H9 (cell line): ENCODE data around the gene CAPN9. TPM values are rescaled to one million over a fixed set of nuclear protein-coding genes. Genes with fewer than 3 reads are reported as not detected.

Experiments
- DNase-seq: peaks from one replicate; pipeline ENCODE4 v3.0.0-alpha.2; 2017
- H2AFZ ChIP-seq: one replicate; pipeline ENCODE4 v1.6.1; 2013; ENCODE audit warnings: mild to moderate bottlenecking, low read length, control low read depth, moderate library complexity
- H2AK5ac ChIP-seq: 2 replicates; pipeline ENCODE4 v1.6.1; 2013; ENCODE audit warnings: low read length, control low read depth, mixed read lengths; ENCODE audit not compliant: insufficient read length
- H2BK120ac ChIP-seq: one replicate; pipeline ENCODE4 v1.6.1; 2013; ENCODE audit warnings: low read depth, mild to moderate bottlenecking, low read length, control low read depth, inconsistent platforms; ENCODE audit not compliant: poor library complexity, severe bottlenecking
- H2BK12ac ChIP-seq: 2 replicates; pipeline ENCODE4 v1.6.1; 2013; ENCODE audit warnings: low read length, control low read depth, mixed read lengths, low read depth; ENCODE audit not compliant: insufficient read length
- H2BK15ac ChIP-seq: 2 replicates; pipeline ENCODE4 v1.6.1; 2013; ENCODE audit warnings: low read depth, low read length, control low read depth
- H2BK20ac ChIP-seq: one replicate; pipeline ENCODE4 v1.6.1; 2013; ENCODE audit warnings: low read depth, mild to moderate bottlenecking, low read length, control low read depth, inconsistent platforms; ENCODE audit not compliant: poor library complexity, severe bottlenecking
- H2BK5ac ChIP-seq: 2 replicates; pipeline ENCODE4 v1.6.1; 2013; ENCODE audit warnings: low read length, control low read depth, mixed read lengths; ENCODE audit not compliant: insufficient read length
- H3K14ac ChIP-seq: 2 replicates; pipeline ENCODE4 v1.6.1; 2013; ENCODE audit warnings: low read length, control low read depth; ENCODE audit not compliant: insufficient read depth
- H3K18ac ChIP-seq: 2 replicates; pipeline ENCODE4 v1.6.1; 2013; ENCODE audit warnings: low read depth, mild to moderate bottlenecking, mixed read lengths, low read length, control low read depth; ENCODE audit not compliant: insufficient read length
- H3K23ac ChIP-seq: 2 replicates; pipeline ENCODE4 v1.6.1; 2013; ENCODE audit warnings: low read length, control low read depth, mixed read lengths, low read depth; ENCODE audit not compliant: insufficient read length
- H3K23me2 ChIP-seq: 2 replicates; pipeline ENCODE4 v1.6.1; 2013; ENCODE audit warnings: low read depth, mild to moderate bottlenecking, mixed read lengths, low read length, control low read depth; ENCODE audit not compliant: insufficient read length, poor library complexity, severe bottlenecking
- H3K27ac ChIP-seq: 2 replicates; pipeline ENCODE4 v1.5.1; 2013; ENCODE audit warnings: low read length, control low read depth, mixed read lengths, low read depth; ENCODE audit not compliant: insufficient read length
- H3K27me3 ChIP-seq: 2 replicates; pipeline ENCODE4 v1.6.1; 2013; ENCODE audit warnings: low read length, control low read depth, inconsistent platforms; ENCODE audit not compliant: insufficient read depth
- H3K4ac ChIP-seq: 2 replicates; pipeline ENCODE4 v1.6.1; 2013; ENCODE audit warnings: low read depth, mild to moderate bottlenecking, control low read depth, inconsistent platforms, low read length, moderate library complexity
- H3K4me1 ChIP-seq: 2 replicates; pipeline ENCODE4 v1.6.1; 2013; ENCODE audit warnings: low read length, control low read depth, inconsistent platforms; ENCODE audit not compliant: insufficient read depth
- H3K4me2 ChIP-seq: 2 replicates; pipeline ENCODE4 v1.6.1; 2013; ENCODE audit warnings: low read length, control low read depth, mixed read lengths; ENCODE audit not compliant: insufficient read length, insufficient read depth
- H3K56ac ChIP-seq: 2 replicates; pipeline ENCODE4 v1.6.1; 2013; ENCODE audit warnings: low read depth, mild to moderate bottlenecking, mixed read lengths, low read length, control low read depth; ENCODE audit not compliant: insufficient read length
- H3K79me1 ChIP-seq: 2 replicates; pipeline ENCODE4 v1.6.1; 2013; ENCODE audit warnings: low read depth, mild to moderate bottlenecking, moderate library complexity, low read length, control low read depth, inconsistent platforms; ENCODE audit not compliant: insufficient read depth, poor library complexity, severe bottlenecking
- H3K79me2 ChIP-seq: 2 replicates; pipeline ENCODE4 v1.6.1; 2013; ENCODE audit warnings: low read length, control low read depth, inconsistent platforms; ENCODE audit not compliant: insufficient read depth
- H3K9ac ChIP-seq: 2 replicates; pipeline ENCODE4 v1.6.1; 2013; ENCODE audit warnings: low read length, control low read depth, mixed read lengths; ENCODE audit not compliant: insufficient read length; ENCODE audit errors: extremely low read depth
- H3K9me3 ChIP-seq: one replicate; pipeline ENCODE4 v1.6.1; 2013; ENCODE audit warnings: low read depth, low read length, inconsistent platforms; ENCODE audit not compliant: control insufficient read depth
- H3T11ph ChIP-seq: one replicate; pipeline ENCODE4 v1.6.1; 2013; ENCODE audit warnings: mild to moderate bottlenecking, low read length, control low read depth, inconsistent platforms
- H4K20me1 ChIP-seq: one replicate; pipeline ENCODE4 v1.6.1; 2013; ENCODE audit not compliant: control insufficient read depth, insufficient read length, insufficient read depth
- H4K5ac ChIP-seq: 2 replicates; pipeline ENCODE4 v1.6.1; 2013; ENCODE audit warnings: low read depth, mild to moderate bottlenecking, mixed read lengths, low read length, control low read depth; ENCODE audit not compliant: insufficient read length
- H4K8ac ChIP-seq: replicated peaks from 2 replicates; pipeline ENCODE4 v1.6.1; 2013; ENCODE audit warnings: low read length, control low read depth, mixed read lengths, low read depth; ENCODE audit not compliant: insufficient read length
- H4K91ac ChIP-seq: 2 replicates; pipeline ENCODE4 v1.6.1; 2013; ENCODE audit warnings: low read depth, mild to moderate bottlenecking, moderate library complexity, mixed read lengths, low read length, control low read depth; ENCODE audit not compliant: insufficient read length
- H3K27ac Mint-ChIP-seq, 3 experiments: 2 replicates in 2 of 3; 3 replicates in 1 of 3; pipeline ENCODE4 v1.8.0; 2020 to 2021; ENCODE audit warnings: mixed read lengths in 3 of 3, mild to moderate bottlenecking in 1 of 3, moderate library complexity in 1 of 3
- H3K27me3 Mint-ChIP-seq: 2 replicates; pipeline ENCODE4 v1.8.0; 2021; ENCODE audit warnings: low read depth, mild to moderate bottlenecking, moderate library complexity, mixed read lengths
- H3K36me3 Mint-ChIP-seq, 3 experiments: 2 replicates in 2 of 3; 3 replicates in 1 of 3; pipeline ENCODE4 v1.8.0; 2020 to 2021; ENCODE audit warnings: low read depth in 3 of 3, mixed read lengths in 3 of 3; ENCODE audit not compliant: insufficient read depth in 1 of 3
- H3K4me1 Mint-ChIP-seq, 2 experiments: 2 replicates each; pipeline ENCODE4 v1.8.0; 2020; ENCODE audit warnings: mixed read lengths in 2 of 2
- H3K4me3 Mint-ChIP-seq, 2 experiments: 2 replicates in 1 of 2; 3 replicates in 1 of 2; pipeline ENCODE4 v1.8.0; 2020 to 2021; ENCODE audit warnings: mild to moderate bottlenecking in 2 of 2, mixed read lengths in 2 of 2, moderate library complexity in 1 of 2
- H3K9me3 Mint-ChIP-seq, 2 experiments: 2 replicates in 1 of 2; 3 replicates in 1 of 2; pipeline ENCODE4 v1.8.0; 2020; ENCODE audit warnings: mild to moderate bottlenecking in 2 of 2, mixed read lengths in 2 of 2, moderate library complexity in 1 of 2
- WGBS: extraction: QIAGEN DNeasy Blood & Tissue Kit; methylation state at CpG from one replicate; pipeline ENCODE4 v1.1.7; 2013; ENCODE audit warnings: missing lambda C conversion rate, low lambda C conversion rate, mixed read lengths; ENCODE audit not compliant: insufficient read length; ENCODE audit errors: extremely low coverage; 5-methylcytosine and 5-hydroxymethylcytosine counted together
- total RNA-seq: library from RNA; stranded (reverse); gene quantifications from 2 replicates; pipeline ENCODE4 v1.2.1, GENCODE V29; 2021
- TF ChIP-seq, protein P1 (sequence below): fragments of 200-600 bp; sonication (generic); conservative IDR thresholded peaks from 3 replicates; pipeline ENCODE4 v1.8.0; 2021; ENCODE audit warnings: antibody characterized with exemption, mild to moderate bottlenecking

Gene CAPN9
- total RNA-seq, 1 experiment from 2014 or later = 0.22 TPM

DNA sequence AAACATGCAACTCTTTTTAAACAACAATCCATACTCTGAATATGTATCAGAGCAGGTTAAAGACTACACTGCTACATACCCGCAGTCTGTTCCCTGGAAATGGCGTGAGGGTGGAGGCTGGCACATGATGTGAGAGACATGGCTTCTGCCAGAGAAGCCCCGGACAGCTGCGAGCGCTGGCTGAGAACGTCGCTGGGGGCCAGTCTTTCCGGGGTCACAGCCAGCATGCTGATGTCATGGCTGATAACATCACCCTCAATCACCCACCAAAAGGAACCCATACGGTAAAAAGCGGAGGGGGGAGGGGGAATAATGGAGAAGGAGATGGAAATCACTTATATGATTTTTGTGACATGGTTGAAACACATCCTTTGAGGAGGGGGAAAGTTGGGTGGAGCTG, 92.0 kb downstream of the CAPN9 start:
- no peak overlapping the region for H3K14ac ChIP-seq
- TF ChIP-seq, protein P1, sequence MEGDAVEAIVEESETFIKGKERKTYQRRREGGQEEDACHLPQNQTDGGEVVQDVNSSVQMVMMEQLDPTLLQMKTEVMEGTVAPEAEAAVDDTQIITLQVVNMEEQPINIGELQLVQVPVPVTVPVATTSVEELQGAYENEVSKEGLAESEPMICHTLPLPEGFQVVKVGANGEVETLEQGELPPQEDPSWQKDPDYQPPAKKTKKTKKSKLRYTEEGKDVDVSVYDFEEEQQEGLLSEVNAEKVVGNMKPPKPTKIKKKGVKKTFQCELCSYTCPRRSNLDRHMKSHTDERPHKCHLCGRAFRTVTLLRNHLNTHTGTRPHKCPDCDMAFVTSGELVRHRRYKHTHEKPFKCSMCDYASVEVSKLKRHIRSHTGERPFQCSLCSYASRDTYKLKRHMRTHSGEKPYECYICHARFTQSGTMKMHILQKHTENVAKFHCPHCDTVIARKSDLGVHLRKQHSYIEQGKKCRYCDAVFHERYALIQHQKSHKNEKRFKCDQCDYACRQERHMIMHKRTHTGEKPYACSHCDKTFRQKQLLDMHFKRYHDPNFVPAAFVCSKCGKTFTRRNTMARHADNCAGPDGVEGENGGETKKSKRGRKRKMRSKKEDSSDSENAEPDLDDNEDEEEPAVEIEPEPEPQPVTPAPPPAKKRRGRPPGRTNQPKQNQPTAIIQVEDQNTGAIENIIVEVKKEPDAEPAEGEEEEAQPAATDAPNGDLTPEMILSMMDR = no peak
- H3K23ac ChIP-seq = no peak overlapping the region

More for the DNA sequence above, 92.0 kb downstream of the CAPN9 start:
- no peak overlapping the region for H3K4me2 ChIP-seq
- no peaks in the 10 kb centered on the region for H3K79me1 ChIP-seq
- peaks cover 2% of the 10 kb centered on the region for H3K27me3 Mint-ChIP-seq
- no peaks in the 10 kb centered on the region for H3K79me2 ChIP-seq
- no peaks in the 10 kb centered on the region for H4K20me1 ChIP-seq
- no peak overlapping the region for H3K9ac ChIP-seq
- no peak overlapping the region for H3K27ac Mint-ChIP-seq
- H3K4me1 Mint-ChIP-seq = no peaks in the 10 kb centered on the region
- no peaks in the 10 kb centered on the region for H3K9me3 Mint-ChIP-seq
- H4K5ac ChIP-seq = no peak overlapping the region
- no peaks in the 10 kb centered on the region for H3K4me1 ChIP-seq
- no peak overlapping the region for H2BK120ac ChIP-seq
- H4K8ac ChIP-seq = no peak overlapping the region
- H3K23me2 ChIP-seq = no peaks in the 10 kb centered on the region
- H2BK12ac ChIP-seq = no peak overlapping the region
- no peak overlapping the region for H2AK5ac ChIP-seq
- no peak overlapping the region for H3K56ac ChIP-seq
- H2BK20ac ChIP-seq = no peak overlapping the region
- peaks cover 18 to 47% (median 46%) of the 10 kb centered on the region in 3 experiments; a peak in 6 of 7 replicates for H3K36me3 Mint-ChIP-seq
- no CpG with 5 or more reads among the region's 10 CpGs for WGBS
- no peak overlapping the region for H3K18ac ChIP-seq
- H3K27ac ChIP-seq = no peak overlapping the region
- H2BK5ac ChIP-seq = no peak overlapping the region
- H2BK15ac ChIP-seq = no peak overlapping the region
- no peak overlapping the region for H2AFZ ChIP-seq
- H3K27me3 ChIP-seq = no peaks in the 10 kb centered on the region
- DNase-seq = no peak
- H3K9me3 ChIP-seq = no peaks in the 10 kb centered on the region
- H3K4ac ChIP-seq = no peak overlapping the region
- no peak overlapping the region for H3T11ph ChIP-seq
- H3K4me3 Mint-ChIP-seq = no peak overlapping the region
- H4K91ac ChIP-seq = no peak overlapping the region
